SK-N-SH (cell line): ENCODE measurements around the gene MISFA. TPM values are rescaled to one million over a fixed set of nuclear protein-coding genes. Genes with fewer than 3 reads are reported as not detected.

Source experiments
- CTCF ChIA-PET: fragments of 300-600, 350-600 bp; formaldehyde crosslinking; extraction: SDS; loops from one replicate; lab custom pipeline; 2021; lab: Yijun Ruan, JAX
- POLR2A ChIA-PET: fragments of 350-600 bp; sonication (Branson Sonifier 250); formaldehyde crosslinking; extraction: SDS; loops from one replicate; lab custom pipeline; 2020; ENCODE audit warnings: antibody characterized with exemption, inconsistent platforms; lab: Yijun Ruan, JAX
- DNase-seq: peaks from one replicate; pipeline ENCODE4 v3.0.0; 2012
- H2AFZ ChIP-seq: fragments of 200-600 bp; sonication (generic); 2 replicates; pipeline ENCODE4 v1.8.1; 2016; ENCODE audit warnings: antibody characterized with exemption, mild to moderate bottlenecking, low read depth
- H3F3A ChIP-seq: fragments of 200-600 bp; sonication (generic); replicated peaks from 2 replicates; pipeline ENCODE3; 2016; ENCODE audit warnings: antibody characterized with exemption, mild to moderate bottlenecking; ENCODE audit not compliant: insufficient read depth
- H3K27ac ChIP-seq, 2 experiments: fragments of 200-500 bp in 1 of 2; fragments of 200-600 bp in 1 of 2; sonication (Bioruptor generic) in 1 of 2; sonication (generic), shearing (Covaris generic) in 1 of 2; 2 replicates each; pipeline versions ENCODE4 v1.5.1 to v1.6.1; 2014 to 2016; ENCODE audit warnings: low read depth in 2 of 2, inconsistent platforms in 1 of 2, low read length in 1 of 2, mild to moderate bottlenecking in 1 of 2, mixed read lengths in 1 of 2
- H3K27me3 ChIP-seq: fragments of 200-600 bp; sonication (generic), shearing (Covaris generic); 2 replicates; pipeline ENCODE4 v1.6.1; 2016; ENCODE audit warnings: mixed run types; ENCODE audit not compliant: insufficient read depth
- H3K36me3 ChIP-seq, 2 experiments: fragments of 200-500 bp in 1 of 2; fragments of 200-600 bp in 1 of 2; sonication (Bioruptor generic) in 1 of 2; sonication (generic) in 1 of 2; replicated peaks in 1 of 2; 2 replicates each; pipeline versions ENCODE3 to v1.5.1; 2014 to 2016; ENCODE audit warnings: low read length in 1 of 2, mild to moderate bottlenecking in 1 of 2; ENCODE audit not compliant: insufficient read depth in 2 of 2, control insufficient read depth in 1 of 2
- H3K4me1 ChIP-seq, 2 experiments: fragments of 200-500 bp in 1 of 2; fragments of 200-600 bp in 1 of 2; sonication (Bioruptor generic) in 1 of 2; sonication (generic), shearing (Covaris generic) in 1 of 2; 2 replicates each; pipeline versions ENCODE4 v1.5.1 to v1.6.1; 2014 to 2016; ENCODE audit warnings: low read depth in 1 of 2, low read length in 1 of 2, mixed run types in 1 of 2; ENCODE audit not compliant: insufficient read depth in 2 of 2, control insufficient read depth in 1 of 2
- H3K4me2 ChIP-seq: fragments of 200-600 bp; sonication (generic), shearing (Covaris generic); 2 replicates; pipeline ENCODE4 v1.6.1; 2017; ENCODE audit warnings: mixed run types
- H3K4me3 ChIP-seq, 2 experiments: fragments of 200-500 bp in 1 of 2; fragments of 200-600 bp in 1 of 2; sonication (Bioruptor generic) in 1 of 2; sonication (generic), shearing (Covaris generic) in 1 of 2; 2 replicates each; pipeline versions ENCODE4 v1.5.1 to v1.8.1; 2014 to 2016; ENCODE audit warnings: low read depth in 2 of 2, inconsistent platforms in 1 of 2, low read length in 1 of 2, mild to moderate bottlenecking in 1 of 2, mixed read lengths in 1 of 2, moderate library complexity in 1 of 2
- H3K79me2 ChIP-seq: fragments of 200-600 bp; sonication (generic); 2 replicates; pipeline ENCODE4 v1.8.1; 2017; ENCODE audit warnings: mild to moderate bottlenecking; ENCODE audit not compliant: insufficient read depth
- H3K9ac ChIP-seq: fragments of 200-600 bp; sonication (generic); 2 replicates; pipeline ENCODE4 v1.6.1; 2017; ENCODE audit warnings: mixed run types
- H3K9me2 ChIP-seq: fragments of 200-600 bp; sonication (generic); 2 replicates; pipeline ENCODE4 v1.6.1; 2017; ENCODE audit warnings: mixed run types
- H3K9me3 ChIP-seq: fragments of 200-600 bp; sonication (generic); 2 replicates; pipeline ENCODE4 v1.6.1; 2017; ENCODE audit warnings: mixed run types, mild to moderate bottlenecking, moderate library complexity
- H4K20me1 ChIP-seq: fragments of 200-600 bp; sonication (generic); 2 replicates; pipeline ENCODE4 v1.6.1; 2017; ENCODE audit warnings: mild to moderate bottlenecking, mixed run types; ENCODE audit not compliant: insufficient read depth
- EZH2phosphoT487 ChIP-seq: fragments of 200-600 bp; sonication (generic); IDR thresholded peaks from 2 replicates; pipeline ENCODE4 v1.6.1; 2017; ENCODE audit warnings: low read depth, mixed run types, mild to moderate bottlenecking, antibody characterized with exemption, moderate library complexity, borderline replicate concordance
- GABPA ChIP-seq: IDR thresholded peaks from 2 replicates; pipeline ENCODE4 v1.4.0; 2012; ENCODE audit warnings: low read depth, mild to moderate bottlenecking
- JUND ChIP-seq: IDR thresholded peaks from 2 replicates; pipeline ENCODE4 v1.4.0; 2012
- NRF1 ChIP-seq: IDR thresholded peaks from 2 replicates; pipeline ENCODE4 v1.6.1; 2012; ENCODE audit warnings: low read depth, mild to moderate bottlenecking, low read length
- RAD21 ChIP-seq: IDR thresholded peaks from 2 replicates; pipeline ENCODE4 v1.6.1; 2012; ENCODE audit warnings: mild to moderate bottlenecking, low read length
- RFX5 ChIP-seq: IDR thresholded peaks from 2 replicates; pipeline ENCODE4 v1.6.1; 2012; ENCODE audit warnings: mild to moderate bottlenecking, improper control_type of control experiment, low read length
- RXRA ChIP-seq: IDR thresholded peaks from 2 replicates; pipeline ENCODE4 v1.4.0; 2012; ENCODE audit warnings: low read depth, mild to moderate bottlenecking, borderline replicate concordance
- SIN3A ChIP-seq: IDR thresholded peaks from 2 replicates; pipeline ENCODE4 v1.6.1; 2012; ENCODE audit warnings: low read depth, mild to moderate bottlenecking, low read length, moderate library complexity, borderline replicate concordance
- TCF12 ChIP-seq: IDR thresholded peaks from 2 replicates; pipeline ENCODE4 v1.4.0; 2012
- YY1 ChIP-seq: IDR thresholded peaks from 2 replicates; pipeline ENCODE4 v1.4.0; 2012; ENCODE audit warnings: low read depth, mild to moderate bottlenecking
- WGBS: methylation state at CpG from one replicate; pipeline ENCODE4 v1.1.6; 2017; ENCODE audit warnings: low lambda C conversion rate; 5-methylcytosine and 5-hydroxymethylcytosine counted together
- polyA plus RNA-seq, 3 experiments: library from polyadenylated mRNA; depleted of rRNA; stranded (reverse); fragments of >200 nt; gene quantifications; 2 replicates each; pipeline ENCODE4 v1.2.3, GENCODE V29; 2012
- TF ChIP-seq, protein P1 (sequence below): IDR thresholded peaks from 2 replicates; pipeline ENCODE4 v1.4.0; 2012; ENCODE audit warnings: low read depth, borderline replicate concordance
- TF ChIP-seq, protein P2 (sequence below): fragments of 150-350 bp; IDR thresholded peaks from 2 replicates; pipeline ENCODE4 v1.6.1; 2017; ENCODE audit warnings: antibody characterized with exemption, low read length, low read depth, borderline replicate concordance

MISFA gene
- polyA plus RNA-seq, 1 of the 3 experiments (the other 2 are of a cell fraction), result 2.4 TPM

DNA sequence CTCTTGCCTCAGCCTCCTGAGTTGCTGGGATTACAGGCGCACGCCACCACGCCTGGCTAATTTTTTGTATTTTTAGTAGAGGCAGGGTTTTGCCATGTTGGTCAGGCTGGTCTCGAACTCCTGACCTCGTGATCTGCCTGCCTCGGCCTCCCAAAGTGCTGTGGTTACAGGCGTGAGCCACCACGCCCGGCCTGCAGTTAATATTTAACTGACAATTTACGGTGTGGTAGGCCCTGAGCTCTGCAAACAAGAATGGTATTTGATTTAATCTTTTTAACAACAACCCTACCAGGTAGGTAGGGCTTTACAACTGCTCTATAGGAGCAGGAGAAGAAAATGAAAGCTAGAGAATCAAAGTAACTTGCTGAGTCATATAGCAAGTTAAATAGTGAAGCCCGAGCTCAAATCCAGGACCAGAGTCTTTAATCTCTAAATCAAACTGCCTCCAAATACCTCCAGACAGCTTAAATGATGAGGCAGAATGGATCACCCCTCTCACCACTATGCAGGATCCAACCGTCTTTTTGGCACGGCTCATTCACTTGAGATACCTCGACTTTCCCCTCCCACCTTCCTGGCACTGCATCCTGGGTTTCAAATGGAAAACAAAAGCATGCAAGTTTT, 20.5 kb upstream of the MISFA start:
- H3F3A ChIP-seq, result peaks cover 5% of the 10 kb centered on the region
- H3K4me2 ChIP-seq, result no peak overlapping the region
- ChIA-PET POLR2A (no interaction called here), CTCF (interaction anchor here (0.6 to 1.5 kb wide), 5 partner anchors 9 to 375 kb away, joined by 3 to 4 read pairs (median 3); partner anchors contain the start of gene UEVLD)
- no peaks in the 10 kb centered on the region for H3K9me2 ChIP-seq
- WGBS, result 88% methylated on average over 14 of the region's 14 CpGs
- peaks cover 26% of the 10 kb centered on the region for H3K79me2 ChIP-seq
- peaks cover 21 to 41% of the 10 kb centered on the region in 2 experiments for H3K36me3 ChIP-seq
- no peak overlapping the region for H3K9ac ChIP-seq
- no peak for DNase-seq
- H3K27me3 ChIP-seq, result no peaks in the 10 kb centered on the region
- H2AFZ ChIP-seq, result no peak overlapping the region
- TF ChIP-seq RAD21 (no peak), NRF1 (no peak)
- H3K4me3 ChIP-seq, result no peak overlapping the region
- H3K27ac ChIP-seq, result no peak overlapping the region
- no peaks in the 10 kb centered on the region for H3K9me3 ChIP-seq
- no peaks in the 10 kb centered on the region for H3K4me1 ChIP-seq
- H4K20me1 ChIP-seq, result no peaks in the 10 kb centered on the region

DNA sequence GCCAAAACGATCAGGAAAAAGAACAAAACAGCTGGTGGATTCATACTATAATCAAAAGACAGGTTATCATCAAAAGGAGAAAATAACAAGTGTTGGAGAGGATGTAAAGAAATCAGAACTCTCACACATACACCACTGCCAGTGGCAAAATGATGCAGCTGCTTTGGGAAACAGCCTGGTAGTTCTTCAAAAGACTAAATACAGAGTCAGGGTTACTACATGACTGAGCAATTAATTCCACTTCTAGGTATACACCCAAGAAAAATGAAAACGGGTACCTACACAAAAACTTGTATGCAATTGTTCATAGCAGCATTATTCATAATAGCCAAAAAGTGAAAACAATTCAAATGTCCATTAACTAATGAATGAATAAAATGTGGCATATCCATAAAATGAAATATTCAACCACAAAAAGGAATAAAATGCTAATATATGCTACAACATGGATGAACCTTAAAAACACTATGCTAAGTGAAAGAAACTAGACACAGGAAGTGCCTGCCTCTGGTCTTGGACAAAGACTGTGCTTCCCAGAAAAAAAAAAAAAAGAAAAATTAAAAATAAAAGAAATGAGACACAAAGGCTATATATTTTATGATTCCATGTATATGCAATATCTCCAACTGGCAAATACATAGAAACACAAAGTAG, 19.3 kb upstream of the MISFA start:
- Histone ChIP-seq H3K9me3 (no peaks in the 10 kb centered on the region), H3K27ac (no peak overlapping the region), H3K9ac (no peak overlapping the region), H3K27me3 (no peaks in the 10 kb centered on the region), H3K79me2 (peaks cover 35% of the 10 kb centered on the region), H2AFZ (no peak overlapping the region), H3F3A (peaks cover 5% of the 10 kb centered on the region), H3K4me3 (no peak overlapping the region), H3K9me2 (no peaks in the 10 kb centered on the region), H3K36me3 (peaks cover 13 to 31% of the 10 kb centered on the region in 2 experiments), H3K4me2 (no peak overlapping the region), H4K20me1 (no peaks in the 10 kb centered on the region), H3K4me1 (no peaks in the 10 kb centered on the region)
- TF ChIP-seq TCF12, result no peak
- TF ChIP-seq YY1, result no peak
- ChIA-PET POLR2A (no interaction called here), CTCF (interaction anchor here (1.2 to 1.5 kb wide), 2 partner anchors 25 to 40 kb away, joined by 3 to 4 read pairs; no protein-coding TSS in a partner anchor)
- no peak for DNase-seq
- 70% methylated on average over 2 of the region's 2 CpGs for WGBS

GRCh38 chr11:18581825-18582224, 17.8 kb upstream of the MISFA start:
- Histone ChIP-seq H3K4me1 (no peaks in the 10 kb centered on the region), H3K27ac (no peak overlapping the region), H3K9me3 (no peaks in the 10 kb centered on the region), H3K79me2 (peaks cover 50% of the 10 kb centered on the region), H3K4me2 (no peak overlapping the region), H3F3A (peaks cover 5% of the 10 kb centered on the region), H3K9ac (no peak overlapping the region), H3K27me3 (no peaks in the 10 kb centered on the region), H3K4me3 (no peak overlapping the region), H4K20me1 (no peaks in the 10 kb centered on the region; the same call in 1 of the 2 replicates), H2AFZ (no peak overlapping the region), H3K9me2 (no peaks in the 10 kb centered on the region), H3K36me3 (peaks cover 7 to 21% of the 10 kb centered on the region in 2 experiments)
- 80% methylated on average over 1 of the region's 1 CpG for WGBS
- no peak for DNase-seq
- TF ChIP-seq, protein P1, sequence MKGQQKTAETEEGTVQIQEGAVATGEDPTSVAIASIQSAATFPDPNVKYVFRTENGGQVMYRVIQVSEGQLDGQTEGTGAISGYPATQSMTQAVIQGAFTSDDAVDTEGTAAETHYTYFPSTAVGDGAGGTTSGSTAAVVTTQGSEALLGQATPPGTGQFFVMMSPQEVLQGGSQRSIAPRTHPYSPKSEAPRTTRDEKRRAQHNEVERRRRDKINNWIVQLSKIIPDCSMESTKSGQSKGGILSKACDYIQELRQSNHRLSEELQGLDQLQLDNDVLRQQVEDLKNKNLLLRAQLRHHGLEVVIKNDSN, result no peak
- TF ChIP-seq RFX5 (no peak), RAD21 (no peak), SIN3A (no peak), GABPA (no peak), RXRA (no peak), EZH2phosphoT487 (no peak), JUND (no peak)
- TF ChIP-seq, protein P2, sequence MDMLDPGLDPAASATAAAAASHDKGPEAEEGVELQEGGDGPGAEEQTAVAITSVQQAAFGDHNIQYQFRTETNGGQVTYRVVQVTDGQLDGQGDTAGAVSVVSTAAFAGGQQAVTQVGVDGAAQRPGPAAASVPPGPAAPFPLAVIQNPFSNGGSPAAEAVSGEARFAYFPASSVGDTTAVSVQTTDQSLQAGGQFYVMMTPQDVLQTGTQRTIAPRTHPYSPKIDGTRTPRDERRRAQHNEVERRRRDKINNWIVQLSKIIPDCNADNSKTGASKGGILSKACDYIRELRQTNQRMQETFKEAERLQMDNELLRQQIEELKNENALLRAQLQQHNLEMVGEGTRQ, result no peak
- ChIA-PET CTCF (no interaction called here), POLR2A (no interaction called here)
